BLaER1 treated with 17β-estradiol and CSF1 and Interleukin-3, amounts not matched to agents 10 nM and 100 nM (cell line): Measurements from ENCODE around the gene FPGS.

Experiments used
- H3K27ac ChIP-seq, 11 experiments: shearing (Covaris generic); formaldehyde crosslinking; 2 replicates each; pipeline ENCODE4 v1.8.1; 2022
- H3K27me3 ChIP-seq, 11 experiments: shearing (Covaris generic); formaldehyde crosslinking; 2 replicates each; pipeline ENCODE4 v1.8.1; 2022
- H3K36me3 ChIP-seq, 11 experiments: shearing (Covaris generic); formaldehyde crosslinking; 2 replicates each; pipeline ENCODE4 v1.8.1; 2022
- H3K4me1 ChIP-seq, 10 experiments: shearing (Covaris generic); formaldehyde crosslinking; 2 replicates each; pipeline ENCODE4 v1.8.1; 2022
- H3K4me2 ChIP-seq, 11 experiments: shearing (Covaris generic); formaldehyde crosslinking; 2 replicates each; pipeline ENCODE4 v1.8.1; 2022
- H3K4me3 ChIP-seq, 10 experiments: shearing (Covaris generic); formaldehyde crosslinking; 2 replicates each; pipeline ENCODE4 v1.8.1; 2022
- H3K9ac ChIP-seq, 11 experiments: shearing (Covaris generic); formaldehyde crosslinking; 2 replicates each; pipeline ENCODE4 v1.8.1; 2022
- H3K9me3 ChIP-seq, 11 experiments: shearing (Covaris generic); formaldehyde crosslinking; replicated peaks in 1 of 11; 2 replicates each; pipeline ENCODE4 v1.8.1; 2022
- H4K20me1 ChIP-seq, 11 experiments: shearing (Covaris generic); formaldehyde crosslinking; 2 replicates each; pipeline ENCODE4 v1.8.1; 2022
- Cebpa-rat ChIP-seq, 11 experiments: shearing (Covaris generic); IDR thresholded peaks; 2 replicates each; pipeline ENCODE4 v1.8.1; 2022

Gene FPGS

GRCh38 chr9:127814619-127815511 lies 12.2 kb downstream of the FPGS start:
- Histone ChIP-seq H3K36me3 (peaks cover 95 to 100% (median 99%) of the 10 kb centered on the region in 11 experiments), H3K9me3 (no peaks in the 10 kb centered on the region), H4K20me1 (peaks cover 36 to 98% (median 75%) of the 10 kb centered on the region in 11 experiments; a peak in 21 of 22 replicates), H3K27me3 (no peaks in the 10 kb centered on the region), H3K27ac (peak overlapping the region in 3 of 11 experiments; percentile 17 to 51 (median 42); a peak in 5 of 22 replicates), H3K4me3 (no peak overlapping the region), H3K4me2 (no peak overlapping the region), H3K9ac (peak overlapping the region in 5 of 11 experiments; percentile 5 to 29 (median 27); a peak in 5 of 22 replicates), H3K4me1 (peaks cover 18 to 57% (median 35%) of the 10 kb centered on the region in 10 experiments; a peak in 19 of 20 replicates)
- no peak for TF ChIP-seq Cebpa-rat (IDR thresholded peaks at IDR 0.05)

- no peak for TF ChIP-seq Cebpa-rat (IDR thresholded peaks at IDR 0.05)
Observed at GRCh38 chr9:127815512-127816361, 13.1 kb downstream of the FPGS start.

GRCh38 chr9:127816362-127816725 lies 13.7 kb downstream of the FPGS start:
- Histone ChIP-seq H4K20me1 (peaks cover 36 to 94% (median 61%) of the 10 kb centered on the region in 11 experiments; a peak in 20 of 22 replicates), H3K27me3 (no peaks in the 10 kb centered on the region), H3K36me3 (peaks cover 91 to 100% (median 99%) of the 10 kb centered on the region in 11 experiments), H3K27ac (peak overlapping the region in 5 of 11 experiments; percentile 6 to 59 (median 28); a peak in 8 of 22 replicates), H3K9ac (peak overlapping the region in 5 of 11 experiments; percentile 23 to 56 (median 33); a peak in 6 of 22 replicates), H3K9me3 (no peaks in the 10 kb centered on the region), H3K4me3 (no peak overlapping the region), H3K4me1 (peaks cover 5 to 45% (median 20%) of the 10 kb centered on the region in 10 experiments; a peak in 17 of 20 replicates), H3K4me2 (no peak overlapping the region)
- no peak for TF ChIP-seq Cebpa-rat (IDR thresholded peaks at IDR 0.05)

More at GRCh38 chr9:127815512-127816361, 13.1 kb downstream of the FPGS start:
- Histone ChIP-seq H3K27me3 (no peaks in the 10 kb centered on the region), H3K27ac (peak overlapping the region in 3 of 11 experiments; percentile 28 to 59 (median 51); a peak in 6 of 22 replicates), H3K9ac (peak overlapping the region in 4 of 11 experiments; percentile 5 to 56 (median 34); a peak in 5 of 22 replicates), H3K4me2 (no peak overlapping the region), H3K36me3 (peaks cover 91 to 100% (median 99%) of the 10 kb centered on the region in 11 experiments), H4K20me1 (peaks cover 36 to 94% (median 66%) of the 10 kb centered on the region in 11 experiments; a peak in 21 of 22 replicates), H3K4me1 (peaks cover 10 to 51% (median 26%) of the 10 kb centered on the region in 10 experiments; a peak in 19 of 20 replicates), H3K9me3 (no peaks in the 10 kb centered on the region), H3K4me3 (no peak overlapping the region)

- Histone ChIP-seq H3K4me1 (peaks cover 1 to 41% (median 17%) of the 10 kb centered on the region in 10 experiments; a peak in 16 of 20 replicates), H3K36me3 (peaks cover 88 to 100% (median 98%) of the 10 kb centered on the region in 11 experiments), H3K9me3 (no peaks in the 10 kb centered on the region), H3K9ac (peak overlapping the region in 6 of 11 experiments; percentile 5 to 56 (median 28); a peak in 6 of 22 replicates), H4K20me1 (peaks cover 36 to 91% (median 59%) of the 10 kb centered on the region in 11 experiments; a peak in 20 of 22 replicates), H3K4me2 (no peak overlapping the region), H3K27me3 (no peaks in the 10 kb centered on the region), H3K4me3 (no peak overlapping the region), H3K27ac (peak overlapping the region in 6 of 11 experiments; percentile 6 to 59 (median 22); a peak in 9 of 22 replicates)
- TF ChIP-seq Cebpa-rat (IDR thresholded peaks at IDR 0.05) = no peak
Observed at GRCh38 chr9:127816728-127817127, 14.0 kb downstream of the FPGS start.

GRCh38 chr9:127817881-127818434 lies 15.3 kb downstream of the FPGS start:
- peak overlapping the region in 3 of 11 experiments; percentile 28 to 59 (median 40); a peak in 4 of 22 replicates for H3K27ac ChIP-seq

GRCh38 chr9:127818574-127818973 lies 15.9 kb downstream of the FPGS start:
- H3K27ac ChIP-seq = no peak overlapping the region
- no peak overlapping the region for H3K4me3 ChIP-seq
- no peaks in the 10 kb centered on the region for H3K27me3 ChIP-seq
- no peak overlapping the region for H3K9ac ChIP-seq
- peaks cover 0 to 37% (median 15%) of the 10 kb centered on the region in 10 experiments; a peak in 9 of 20 replicates for H3K4me1 ChIP-seq
- H4K20me1 ChIP-seq = peaks cover 32 to 77% (median 47%) of the 10 kb centered on the region in 11 experiments; a peak in 20 of 22 replicates
- H3K4me2 ChIP-seq = 0 out of 22 replicates have a peak overlapping the region, but pooled peaks of 1 of the 11 experiments have one; percentile 7
- peaks cover 70 to 100% (median 95%) of the 10 kb centered on the region in 11 experiments for H3K36me3 ChIP-seq
- no peaks in the 10 kb centered on the region for H3K9me3 ChIP-seq
- no peak for TF ChIP-seq Cebpa-rat (IDR thresholded peaks at IDR 0.05)

More at GRCh38 chr9:127817881-127818434, 15.3 kb downstream of the FPGS start:
- no peaks in the 10 kb centered on the region for H3K27me3 ChIP-seq
- H3K9ac ChIP-seq = peak overlapping the region in 6 of 11 experiments; percentile 3 to 56 (median 32); a peak in 6 of 22 replicates
- peaks cover 75 to 100% (median 96%) of the 10 kb centered on the region in 11 experiments for H3K36me3 ChIP-seq
- peaks cover 0 to 37% (median 15%) of the 10 kb centered on the region in 10 experiments; a peak in 9 of 20 replicates for H3K4me1 ChIP-seq
- no peak for TF ChIP-seq Cebpa-rat (IDR thresholded peaks at IDR 0.05)
- H3K4me2 ChIP-seq = peak overlapping the region in 4 of 11 experiments; percentile 7 to 16 (median 13); a peak in 2 of 22 replicates
- H3K4me3 ChIP-seq = no peak overlapping the region
- H3K9me3 ChIP-seq = no peaks in the 10 kb centered on the region
- H4K20me1 ChIP-seq = peaks cover 36 to 82% (median 50%) of the 10 kb centered on the region in 11 experiments; a peak in 20 of 22 replicates

GRCh38 chr9:127822108-127822507 lies 19.4 kb downstream of the FPGS start:
- H3K4me2 ChIP-seq = no peak overlapping the region
- H3K27me3 ChIP-seq = no peaks in the 10 kb centered on the region
- peaks cover 4 to 73% (median 18%) of the 10 kb centered on the region in 11 experiments; a peak in 16 of 22 replicates for H4K20me1 ChIP-seq
- peaks cover 67 to 98% (median 92%) of the 10 kb centered on the region in 11 experiments for H3K36me3 ChIP-seq
- no peaks in the 10 kb centered on the region for H3K9me3 ChIP-seq
- no peak overlapping the region for H3K9ac ChIP-seq
- peaks cover 15 to 47% (median 32%) of the 10 kb centered on the region in 10 experiments; a peak in 19 of 20 replicates for H3K4me1 ChIP-seq
- TF ChIP-seq Cebpa-rat (IDR thresholded peaks at IDR 0.05) = no peak
- no peak overlapping the region for H3K4me3 ChIP-seq
- H3K27ac ChIP-seq = no peak overlapping the region
